B cell (primary cell): Measurements from ENCODE around the gene C3orf85. TPM values are rescaled to one million over a fixed set of nuclear protein-coding genes. Genes with fewer than 3 reads are reported as not detected.

Experiments
- ATAC-seq: fragments of 200-7000 bp; cut with Tn5 transposase; one replicate; pipeline ENCODE4 v1.10.0; 2021; ENCODE audit warnings: low read depth, mild to moderate bottlenecking, moderate number of reproducible peaks, moderate library complexity
- CTCF ChIA-PET: fragments of 350-600 bp; sonication (Branson Sonifier 250); formaldehyde crosslinking; loops from one replicate; lab custom pipeline; 2021; ENCODE audit warnings: antibody characterized with exemption, inconsistent platforms; lab: Charles Lee
- POLR2A ChIA-PET: fragments of 350-600 bp; sonication (Branson Sonifier 250); formaldehyde crosslinking; loops from one replicate; lab custom pipeline; 2021; ENCODE audit warnings: antibody characterized with exemption; lab: Charles Lee
- DNase-seq: peaks from one replicate; pipeline ENCODE4 v3.0.0; 2013
- H2AFZ ChIP-seq: 2 replicates; pipeline ENCODE4 v1.6.1; 2012; ENCODE audit warnings: mild to moderate bottlenecking, low read depth, low read length; ENCODE audit not compliant: insufficient read depth, poor library complexity, severe bottlenecking
- H3K27ac ChIP-seq, 2 donors: 1 replicate in 1 of 2; 2 replicates in 1 of 2; pipeline ENCODE4 v1.5.1; 2012 to 2013; ENCODE audit warnings: low read length in 2 of 2, mild to moderate bottlenecking in 2 of 2, moderate library complexity in 1 of 2
- H3K27me3 ChIP-seq, 4 experiments: fragments of 200-600 bp in 1 of 4; sonication (generic) in 1 of 4; replicated peaks in 1 of 4; 1 replicate in 2 of 4; 2 replicates in 2 of 4; pipeline versions ENCODE4 v1.6.1 to v1.7.0; 2013 to 2016; ENCODE audit warnings: low read length in 3 of 4, mild to moderate bottlenecking in 2 of 4, mixed read lengths in 1 of 4, moderate library complexity in 1 of 4; ENCODE audit not compliant: insufficient read depth in 4 of 4, control insufficient read depth in 3 of 4; ENCODE audit errors: control extremely low read depth in 1 of 4
- H3K36me3 ChIP-seq, 2 experiments: replicated peaks in 1 of 2; 1 replicate in 1 of 2; 2 replicates in 1 of 2; pipeline versions ENCODE4 v1.6.1 to v1.7.1; 2013; ENCODE audit warnings: low read length in 1 of 2; ENCODE audit not compliant: insufficient read depth in 2 of 2, control insufficient read depth in 1 of 2; ENCODE audit errors: control extremely low read depth in 1 of 2, extremely low read depth in 1 of 2
- H3K4me1 ChIP-seq, 2 donors: fragments of 200-600 bp in 1 of 2; sonication (generic) in 1 of 2; 1 replicate in 1 of 2; 2 replicates in 1 of 2; pipeline versions ENCODE4 v1.5.1 to v1.6.1; 2013 to 2017; ENCODE audit warnings: low read length in 2 of 2; ENCODE audit not compliant: control insufficient read depth in 2 of 2, insufficient read depth in 2 of 2
- H3K4me2 ChIP-seq: replicated peaks from 2 replicates; pipeline ENCODE3; 2012; ENCODE audit warnings: mild to moderate bottlenecking, low read depth, low read length; ENCODE audit not compliant: poor library complexity, severe bottlenecking
- H3K4me3 ChIP-seq, 5 experiments: fragments of 200-600 bp in 1 of 5; sonication (generic) in 1 of 5; 1 replicate in 3 of 5; 2 replicates in 2 of 5; pipeline versions ENCODE4 v1.5.1 to v1.7.0; 2011 to 2016; ENCODE audit warnings: low read length in 4 of 5, mild to moderate bottlenecking in 4 of 5, low read depth in 2 of 5, control low read depth in 1 of 5, moderate library complexity in 1 of 5; ENCODE audit not compliant: insufficient read depth in 1 of 5; ENCODE audit errors: control extremely low read depth in 1 of 5, extremely low read depth in 1 of 5
- H3K79me2 ChIP-seq: fragments of 200-600 bp; sonication (generic); one replicate; pipeline ENCODE4 v1.6.0; 2016; ENCODE audit warnings: low read length; ENCODE audit not compliant: control insufficient read depth, insufficient read depth
- H3K9ac ChIP-seq: fragments of 200-600 bp; sonication (generic); 2 replicates; pipeline ENCODE4 v1.6.1; 2017; ENCODE audit warnings: mild to moderate bottlenecking, low read length, moderate library complexity
- H3K9me3 ChIP-seq, 3 donors: one replicate each; pipeline versions ENCODE4 v1.6.1 to v1.7.1; 2013; ENCODE audit warnings: low read length in 2 of 3; ENCODE audit not compliant: control insufficient read depth in 2 of 3, insufficient read depth in 1 of 3; ENCODE audit errors: control extremely low read depth in 1 of 3
- H4K20me1 ChIP-seq: 2 replicates; pipeline ENCODE4 v1.6.0; 2012; ENCODE audit warnings: mild to moderate bottlenecking, low read length; ENCODE audit not compliant: insufficient read depth, control insufficient read depth, poor library complexity, severe bottlenecking
- H3K27ac Mint-ChIP-seq: one replicate; pipeline ENCODE4 v1.8.0; 2021; ENCODE audit warnings: mixed read lengths
- H3K27me3 Mint-ChIP-seq: one replicate; pipeline ENCODE4 v1.8.0; 2021; ENCODE audit warnings: mixed read lengths
- H3K4me1 Mint-ChIP-seq: one replicate; pipeline ENCODE4 v1.8.0; 2021; ENCODE audit warnings: mixed read lengths
- H3K4me3 Mint-ChIP-seq: one replicate; pipeline ENCODE4 v1.8.0; 2021; ENCODE audit warnings: mixed read lengths
- H3K9me3 Mint-ChIP-seq: one replicate; pipeline ENCODE4 v1.8.0; 2022; ENCODE audit warnings: mixed read lengths; ENCODE audit not compliant: insufficient read depth
- EZH2 ChIP-seq: IDR thresholded peaks from 2 replicates; pipeline ENCODE4 v1.6.1; 2012; ENCODE audit warnings: borderline replicate concordance, low read depth, mild to moderate bottlenecking, moderate library complexity, low read length; ENCODE audit not compliant: insufficient read depth, poor library complexity, severe bottlenecking
- WGBS: methylation state at CpG from one replicate; pipeline ENCODE4 v1.1.5; 2013; ENCODE audit warnings: missing lambda C conversion rate; ENCODE audit not compliant: insufficient coverage; 5-methylcytosine and 5-hydroxymethylcytosine counted together
- intact Hi-C: fragments of 100-400 bp; cut with micrococcal nuclease; formaldehyde crosslinking; loops from one replicate; pipeline ENCODE4 v1.10.0; 2022
- polyA plus RNA-seq: library from polyadenylated mRNA; depleted of rRNA; stranded (reverse); fragments of >200 nt; gene quantifications from 2 replicates; pipeline ENCODE4 v1.2.3, GENCODE V29; 2012
- total RNA-seq, 2 donors: library from RNA; stranded (reverse); fragments of 120-200 nt in 1 of 2; gene quantifications; 1 replicate in 1 of 2; 2 replicates in 1 of 2; pipeline versions ENCODE4 v1.2.3 to v1.2.4, GENCODE V29; 2013 to 2022
- TF ChIP-seq, protein P1 (sequence below): fragments of 200-600 bp; IDR thresholded peaks from one replicate; pipeline ENCODE4 v1.8.0; 2022; ENCODE audit warnings: antibody characterized with exemption, mild to moderate bottlenecking

C3orf85 gene
- total and polyA plus RNA-seq, 2 donors (not counting 1 experiment from before 2014, with no cell fraction given), result not detected

DNA sequence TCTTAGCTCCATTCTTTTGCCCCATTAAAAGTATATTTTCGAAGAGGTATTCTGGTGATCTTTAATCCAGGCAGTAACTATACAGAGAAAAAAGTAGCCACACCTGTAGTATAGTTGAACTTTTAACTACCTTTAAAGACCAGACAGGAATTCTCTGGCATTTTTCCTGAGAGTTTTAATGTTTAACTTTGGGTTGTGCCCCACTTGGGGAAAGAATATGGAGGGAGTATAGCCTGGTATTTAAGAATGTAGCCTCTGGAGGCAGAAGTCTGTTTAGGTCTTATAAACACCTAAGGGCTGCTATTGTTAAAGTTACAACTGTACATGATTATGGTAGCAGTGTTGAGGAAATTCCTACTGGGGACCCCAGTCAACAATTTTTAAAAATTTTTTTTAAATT, 19.3 kb downstream of the C3orf85 start:
- CTCF ChIA-PET, result no interaction called here

DNA sequence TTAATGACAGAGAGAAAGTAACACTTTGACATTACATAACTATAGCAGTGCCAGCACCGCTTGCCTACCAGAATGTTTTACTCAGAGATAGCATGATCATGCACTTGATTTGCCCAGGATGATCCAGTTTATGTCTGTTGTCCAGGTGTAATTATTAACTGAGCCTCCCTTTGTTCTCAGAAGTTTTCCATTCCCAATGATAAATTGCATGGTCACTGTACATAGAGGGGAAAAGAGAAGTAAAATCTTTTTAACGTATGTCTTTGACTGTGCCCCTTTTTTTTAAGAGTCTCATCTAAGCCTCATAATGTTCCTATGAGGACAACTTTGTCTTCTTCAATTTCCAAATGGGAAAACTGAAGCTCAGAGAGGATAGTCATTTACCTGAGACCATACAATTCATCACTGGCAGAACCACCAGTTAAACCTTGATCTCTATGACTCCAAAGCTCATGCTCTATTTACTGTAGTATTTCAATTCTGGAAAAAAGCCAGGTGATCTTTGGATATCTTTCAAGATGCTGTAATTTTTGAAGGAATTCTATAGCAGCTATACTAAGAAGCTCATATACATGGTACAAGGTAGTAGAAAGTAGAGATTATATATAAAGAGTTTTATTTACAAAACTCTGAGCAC, 25.1 kb downstream of the C3orf85 start:
- Histone ChIP-seq H3K4me2 (no peak overlapping the region), H2AFZ (no peak overlapping the region), H3K27me3 (no peaks in the 10 kb centered on the region), H3K79me2 (no peaks in the 10 kb centered on the region), H3K36me3 (no peaks in the 10 kb centered on the region), H3K9ac (no peak overlapping the region), H3K4me3 (no peak overlapping the region), H3K27ac (no peak overlapping the region), H3K4me1 (no peaks in the 10 kb centered on the region), H3K9me3 (peaks cover 0 to 2% (median 0%) of the 10 kb centered on the region in 3 donors), H4K20me1 (no peaks in the 10 kb centered on the region)
- DNase-seq, result no peak
- ChIA-PET POLR2A (no interaction called here), CTCF (no interaction called here)
- no peaks in the 10 kb centered on the region for H3K27me3 Mint-ChIP-seq
- H3K4me1 Mint-ChIP-seq, result no peaks in the 10 kb centered on the region
- TF ChIP-seq EZH2, result no peak
- TF ChIP-seq, protein P1, sequence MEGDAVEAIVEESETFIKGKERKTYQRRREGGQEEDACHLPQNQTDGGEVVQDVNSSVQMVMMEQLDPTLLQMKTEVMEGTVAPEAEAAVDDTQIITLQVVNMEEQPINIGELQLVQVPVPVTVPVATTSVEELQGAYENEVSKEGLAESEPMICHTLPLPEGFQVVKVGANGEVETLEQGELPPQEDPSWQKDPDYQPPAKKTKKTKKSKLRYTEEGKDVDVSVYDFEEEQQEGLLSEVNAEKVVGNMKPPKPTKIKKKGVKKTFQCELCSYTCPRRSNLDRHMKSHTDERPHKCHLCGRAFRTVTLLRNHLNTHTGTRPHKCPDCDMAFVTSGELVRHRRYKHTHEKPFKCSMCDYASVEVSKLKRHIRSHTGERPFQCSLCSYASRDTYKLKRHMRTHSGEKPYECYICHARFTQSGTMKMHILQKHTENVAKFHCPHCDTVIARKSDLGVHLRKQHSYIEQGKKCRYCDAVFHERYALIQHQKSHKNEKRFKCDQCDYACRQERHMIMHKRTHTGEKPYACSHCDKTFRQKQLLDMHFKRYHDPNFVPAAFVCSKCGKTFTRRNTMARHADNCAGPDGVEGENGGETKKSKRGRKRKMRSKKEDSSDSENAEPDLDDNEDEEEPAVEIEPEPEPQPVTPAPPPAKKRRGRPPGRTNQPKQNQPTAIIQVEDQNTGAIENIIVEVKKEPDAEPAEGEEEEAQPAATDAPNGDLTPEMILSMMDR, result no peak
- no peak overlapping the region for H3K4me3 Mint-ChIP-seq
- H3K9me3 Mint-ChIP-seq, result peaks cover 3% of the 10 kb centered on the region
- no CpG with 5 or more reads among the region's 2 CpGs for WGBS
- ATAC-seq, result no peak
- intact Hi-C loops, result no loop called here
- no peak overlapping the region for H3K27ac Mint-ChIP-seq

More for the DNA sequence above, 19.3 kb downstream of the C3orf85 start:
- Histone ChIP-seq H3K36me3 (no peaks in the 10 kb centered on the region), H3K4me3 (no peak overlapping the region), H3K4me1 (no peaks in the 10 kb centered on the region), H3K27ac (no peak overlapping the region), H3K4me2 (no peak overlapping the region), H2AFZ (no peak overlapping the region), H3K9me3 (peaks cover 0 to 2% (median 0%) of the 10 kb centered on the region in 3 donors), H3K27me3 (no peaks in the 10 kb centered on the region), H3K79me2 (no peaks in the 10 kb centered on the region), H3K9ac (no peak overlapping the region), H4K20me1 (no peaks in the 10 kb centered on the region)
- TF ChIP-seq EZH2, result no peak
- TF ChIP-seq, protein P1, result no peak
- Mint-ChIP-seq H3K4me1 (no peaks in the 10 kb centered on the region), H3K27me3 (no peaks in the 10 kb centered on the region), H3K4me3 (no peak overlapping the region), H3K27ac (no peak overlapping the region), H3K9me3 (peaks cover 3% of the 10 kb centered on the region)
- no peak for DNase-seq
- intact Hi-C loops, result no loop called here
- ATAC-seq, result no peak
- POLR2A ChIA-PET, result no interaction called here
- no CpG with 5 or more reads among the region's 1 CpG for WGBS
